Fibroblast of the aortic adventitia (primary cell): ENCODE data around the gene SAMD3. TPM values are rescaled to one million over a fixed set of nuclear protein-coding genes. Genes with fewer than 3 reads are reported as not detected.
A peak's percentile ranks its signal among the peaks of the same experiment; 100 is the strongest.
"Not testable (repeated sequence)": the region's sequence is repeated elsewhere in the genome, so short reads cannot be mapped to it uniquely, and the experiment has no call there.

Experiments
- DNase-seq: peaks from one replicate; pipeline ENCODE4 v3.0.0-alpha.2; 2010; ENCODE audit warnings: low read depth
- H3K4me3 ChIP-seq: 2 replicates; pipeline ENCODE4 v1.5.1; 2011; ENCODE audit warnings: low read depth, mild to moderate bottlenecking, control low read depth, low read length, moderate library complexity
- CTCF ChIP-seq: IDR thresholded peaks from 2 replicates; pipeline ENCODE4 v1.5.1; 2011; ENCODE audit warnings: mild to moderate bottlenecking, low read length, control low read depth, inconsistent platforms; ENCODE audit not compliant: insufficient read depth
- total RNA-seq: library from RNA; depleted of rRNA; stranded (reverse); fragments of >200 nt; gene quantifications from 2 replicates; pipeline ENCODE4 v1.2.3, GENCODE V29; 2012; ENCODE audit warnings: low replicate concordance

SAMD3 gene
- total RNA-seq, 1 donor = 9.1 TPM

DNA sequence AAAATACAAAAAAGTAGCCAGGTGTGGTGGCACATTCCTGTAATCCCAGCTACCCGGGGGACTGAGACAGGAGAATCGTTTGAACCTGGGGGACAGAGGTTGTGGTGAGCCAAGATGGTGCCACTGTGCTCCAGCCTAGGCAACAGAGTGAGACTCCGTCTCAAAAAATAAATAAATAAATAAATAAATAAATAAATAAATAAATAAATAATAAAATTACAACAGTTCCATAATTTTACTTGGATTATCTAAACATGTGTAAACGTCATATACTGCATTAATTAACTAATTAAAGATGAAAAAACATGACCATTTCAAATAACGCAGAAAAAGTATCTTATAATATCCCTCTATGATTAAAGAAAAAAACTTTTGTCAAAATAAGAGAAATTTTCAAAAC is 65.8 kb downstream of the SAMD3 start:
- no peak for DNase-seq
- no peak for TF ChIP-seq CTCF

GRCh38 chr6:130152908-130153510 is 69.7 kb downstream of the SAMD3 start:
- no peak for TF ChIP-seq CTCF
- no peak overlapping the region for H3K4me3 ChIP-seq
- no peak for DNase-seq

More for the DNA sequence above, 65.8 kb downstream of the SAMD3 start:
- no peak overlapping the region for H3K4me3 ChIP-seq

DNA sequence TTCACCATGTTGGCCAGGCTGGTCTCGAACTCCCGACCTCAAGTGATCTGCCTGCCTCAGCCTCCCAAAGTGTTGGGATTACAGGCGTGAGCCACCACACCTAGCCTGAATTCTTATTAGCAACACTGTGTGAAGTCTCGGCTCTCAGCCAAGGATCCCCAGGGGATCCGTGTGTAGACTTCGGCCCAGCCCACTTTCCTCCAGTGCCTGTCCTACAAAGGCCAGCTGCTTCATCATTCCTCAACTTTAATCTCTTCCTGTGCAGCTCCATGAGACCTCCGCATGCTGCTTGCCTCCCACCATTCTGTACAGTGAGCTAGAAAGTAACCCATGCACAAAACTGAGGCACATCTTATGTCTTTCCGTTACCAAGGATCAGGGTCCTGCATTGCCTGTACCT is 71.8 kb downstream of the SAMD3 start:
- no peak for DNase-seq
- H3K4me3 ChIP-seq = no peak overlapping the region
- TF ChIP-seq CTCF = no peak

DNA sequence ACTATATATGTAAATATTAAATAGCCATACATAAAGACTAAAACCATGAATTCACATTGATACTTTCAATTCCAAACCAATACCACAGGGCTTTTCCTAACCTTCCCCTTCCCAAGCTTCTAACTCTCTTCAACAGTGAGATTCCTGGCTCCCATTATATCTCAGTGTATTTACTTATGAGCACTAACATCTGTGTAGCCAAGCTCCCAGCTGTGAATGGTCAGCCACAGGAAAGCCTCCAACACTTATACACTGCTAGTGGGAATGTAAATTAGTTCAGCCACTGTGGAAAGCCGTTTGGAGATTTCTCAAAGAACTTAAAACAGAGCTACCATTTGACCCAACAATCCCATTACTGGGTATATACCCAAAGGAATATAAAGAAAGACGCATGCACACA is 73.7 kb downstream of the SAMD3 start:
- not testable (repeated sequence) for H3K4me3 ChIP-seq, DNase-seq

- H3K4me3 ChIP-seq = no peak overlapping the region
- TF ChIP-seq CTCF = peak; percentile 19
- DNase-seq = no peak
Observed at GRCh38 chr6:130148181-130148580, 74.6 kb downstream of the SAMD3 start.

DNA sequence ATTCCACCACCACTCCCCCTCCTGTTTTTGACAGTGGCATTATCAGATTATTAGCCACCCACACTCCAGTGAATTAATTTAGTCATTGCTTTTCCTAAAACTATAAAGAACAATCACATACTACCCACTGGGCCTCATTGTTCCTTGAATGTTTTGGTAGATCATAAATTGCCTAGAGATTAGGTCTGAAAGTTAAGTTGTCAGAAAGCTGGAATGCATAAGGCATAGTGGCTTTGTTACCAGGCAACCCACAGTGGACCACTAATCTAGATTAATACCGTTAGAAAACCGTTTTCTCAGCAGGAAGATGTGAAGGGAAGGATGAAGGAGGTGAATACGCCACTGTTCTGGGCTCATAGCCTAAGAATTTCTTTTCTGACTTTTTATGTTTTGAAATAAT is 75.6 kb downstream of the SAMD3 start:
- DNase-seq = no peak
- H3K4me3 ChIP-seq = no peak overlapping the region
- TF ChIP-seq CTCF = no peak

DNA sequence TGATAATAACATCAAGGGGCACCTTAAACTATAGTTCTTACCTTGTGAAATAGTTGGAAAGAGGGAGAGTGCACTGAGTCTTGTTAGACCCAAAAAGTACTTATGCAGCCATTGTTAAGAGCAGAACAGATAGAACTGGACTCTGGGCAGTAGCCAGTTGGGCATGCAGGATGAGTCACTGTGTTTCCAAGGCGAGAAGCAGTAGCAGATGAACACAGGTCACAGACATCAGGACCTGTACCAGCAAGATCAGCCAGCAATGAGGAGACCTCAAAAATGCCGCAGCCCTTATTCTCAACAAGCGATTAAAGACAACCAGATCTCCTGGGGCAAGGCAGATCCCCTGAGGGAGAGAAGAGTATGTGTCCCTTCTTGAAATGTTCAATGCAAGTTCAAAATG is 79.0 kb downstream of the SAMD3 start:
- peak; percentile 23 for DNase-seq
- no peak for TF ChIP-seq CTCF
- no peak overlapping the region for H3K4me3 ChIP-seq
